Measurements from ENCODE around the gene MRPS27. TPM values are rescaled to one million over a fixed set of nuclear protein-coding genes. Genes with fewer than 3 reads are reported as not detected.

The MRPS27 gene
- total RNA-seq, 1 experiment from 2014 or later = 88.6 TPM

GRCh38 chr5:72203251-72203845 is 116.7 kb downstream of the MRPS27 start:
- BruUV-seq (replicated peaks) = no TSS peak
- ChIA-PET POLR2A (ENCODE audit: low non-redundant PET) (no interaction called here), CTCF (no interaction called here)
- Histone ChIP-seq H3K27ac (ENCODE audit: low read depth, low read length, poor library complexity, severe bottlenecking) (no peak overlapping the region), H3K36me3 (ENCODE audit: insufficient read depth, low read length, poor library complexity, severe bottlenecking) (peaks cover 47% of the 10 kb centered on the region), H3K4me1 (ENCODE audit: insufficient read depth, low read length, poor library complexity, severe bottlenecking) (peaks cover 23% of the 10 kb centered on the region), H3K27me3 (replicated peaks; ENCODE audit: insufficient read depth, low read depth, low read length, poor library complexity) (no peaks in the 10 kb centered on the region), H3K9me3 (ENCODE audit: low read depth, low read length, poor library complexity, severe bottlenecking) (no peaks in the 10 kb centered on the region), H3K4me3 (ENCODE audit: low read depth, low read length, poor library complexity, severe bottlenecking) (no peak overlapping the region)
- TF ChIP-seq EZH2 (IDR thresholded peaks at IDR 0.05; ENCODE audit: borderline replicate concordance, low read depth, low read length, poor library complexity, severe bottlenecking) (no peak), CTCF (conservative IDR thresholded peaks at IDR 0.05; ENCODE audit: low read depth, low read length) (no peak)
- DNase-seq (ENCODE audit: low spot score) = no peak
- intact Hi-C loops (cut with micrococcal nuclease; ENCODE audit: unreplicated experiment) = no loop called here

GRCh38 chr5:72202331-72202825 is 117.7 kb downstream of the MRPS27 start:
- DNase-seq (ENCODE audit: low spot score) = peak; percentile 59
- peaks cover 19% of the 10 kb centered on the region for H3K4me1 ChIP-seq (ENCODE audit: insufficient read depth, low read length, poor library complexity, severe bottlenecking)
- no peaks in the 10 kb centered on the region for H3K9me3 ChIP-seq (ENCODE audit: low read depth, low read length, poor library complexity, severe bottlenecking)
- no TSS peak for BruUV-seq (replicated peaks)
- TF ChIP-seq EZH2 (IDR thresholded peaks at IDR 0.05; ENCODE audit: borderline replicate concordance, low read depth, low read length, poor library complexity, severe bottlenecking) (no peak), CTCF (conservative IDR thresholded peaks at IDR 0.05; ENCODE audit: low read depth, low read length) (no peak)
- ChIA-PET POLR2A (ENCODE audit: low non-redundant PET) (no interaction called here), CTCF (no interaction called here)
- intact Hi-C loops (cut with micrococcal nuclease; ENCODE audit: unreplicated experiment) = no loop called here
- H3K4me3 ChIP-seq (ENCODE audit: low read depth, low read length, poor library complexity, severe bottlenecking) = no peak overlapping the region
- H3K36me3 ChIP-seq (ENCODE audit: insufficient read depth, low read length, poor library complexity, severe bottlenecking) = peaks cover 55% of the 10 kb centered on the region
- H3K27ac ChIP-seq (ENCODE audit: low read depth, low read length, poor library complexity, severe bottlenecking) = no peak overlapping the region
- no peaks in the 10 kb centered on the region for H3K27me3 ChIP-seq (replicated peaks; ENCODE audit: insufficient read depth, low read depth, low read length, poor library complexity)

- peaks cover 70% of the 10 kb centered on the region for H3K36me3 ChIP-seq (ENCODE audit: insufficient read depth, low read length, poor library complexity, severe bottlenecking)
- ChIA-PET POLR2A (ENCODE audit: low non-redundant PET) (no interaction called here), CTCF (no interaction called here)
- no peak for DNase-seq (ENCODE audit: low spot score)
- no peaks in the 10 kb centered on the region for H3K9me3 ChIP-seq (ENCODE audit: low read depth, low read length, poor library complexity, severe bottlenecking)
- no peak for TF ChIP-seq CTCF (conservative IDR thresholded peaks at IDR 0.05; ENCODE audit: low read depth, low read length)
- no peak for TF ChIP-seq EZH2 (IDR thresholded peaks at IDR 0.05; ENCODE audit: borderline replicate concordance, low read depth, low read length, poor library complexity, severe bottlenecking)
- H3K27me3 ChIP-seq (replicated peaks; ENCODE audit: insufficient read depth, low read depth, low read length, poor library complexity) = no peaks in the 10 kb centered on the region
- H3K4me1 ChIP-seq (ENCODE audit: insufficient read depth, low read length, poor library complexity, severe bottlenecking) = peaks cover 14% of the 10 kb centered on the region
- intact Hi-C loops (cut with micrococcal nuclease; ENCODE audit: unreplicated experiment) = no loop called here
- no peak overlapping the region for H3K27ac ChIP-seq (ENCODE audit: low read depth, low read length, poor library complexity, severe bottlenecking)
- H3K4me3 ChIP-seq (ENCODE audit: low read depth, low read length, poor library complexity, severe bottlenecking) = no peak overlapping the region
- BruUV-seq (replicated peaks) = no TSS peak
Observed at GRCh38 chr5:72199681-72200080, 120.4 kb downstream of the MRPS27 start.

All from A673 (cell line).